22Rv1 (cell line): ENCODE results near the gene ABCE1.

Source experiments
- ZFX ChIP-seq: fragments of 450-650 bp; IDR thresholded peaks from 2 replicates; pipeline ENCODE4 v1.6.1; 2017; ENCODE audit warnings: antibody characterized with exemption, borderline replicate concordance
- TF ChIP-seq, protein P1 (sequence below): fragments of 450-650 bp; IDR thresholded peaks from 2 replicates; pipeline ENCODE4 v1.5.1; 2017; ENCODE audit warnings: mild to moderate bottlenecking

DNA sequence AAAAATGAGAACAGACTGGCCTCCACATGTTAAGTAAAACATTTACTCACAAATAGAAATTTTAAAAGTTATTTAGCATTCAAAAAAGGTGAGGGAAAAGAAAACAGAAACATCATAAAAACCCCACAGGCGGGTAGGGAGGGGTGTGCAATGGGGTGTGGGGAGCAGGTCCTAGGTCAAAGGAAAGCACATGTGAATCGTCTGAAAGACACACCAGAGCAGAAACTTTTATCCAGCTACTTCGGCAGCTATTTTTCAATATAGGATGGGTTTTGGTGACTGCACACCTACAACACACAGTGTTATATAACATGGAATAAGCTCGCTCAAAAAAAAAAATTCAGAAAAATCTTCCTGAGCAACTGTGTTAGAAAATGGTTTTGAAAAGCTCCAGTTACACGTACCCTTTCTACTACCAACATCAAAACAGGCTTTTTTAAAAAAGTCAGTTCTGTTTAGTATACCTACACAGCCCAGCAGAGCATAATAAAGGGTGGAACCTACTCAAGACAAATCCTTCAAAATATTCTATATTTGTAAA, 80.7 kb downstream of the ABCE1 start:
- TF ChIP-seq, protein P1, sequence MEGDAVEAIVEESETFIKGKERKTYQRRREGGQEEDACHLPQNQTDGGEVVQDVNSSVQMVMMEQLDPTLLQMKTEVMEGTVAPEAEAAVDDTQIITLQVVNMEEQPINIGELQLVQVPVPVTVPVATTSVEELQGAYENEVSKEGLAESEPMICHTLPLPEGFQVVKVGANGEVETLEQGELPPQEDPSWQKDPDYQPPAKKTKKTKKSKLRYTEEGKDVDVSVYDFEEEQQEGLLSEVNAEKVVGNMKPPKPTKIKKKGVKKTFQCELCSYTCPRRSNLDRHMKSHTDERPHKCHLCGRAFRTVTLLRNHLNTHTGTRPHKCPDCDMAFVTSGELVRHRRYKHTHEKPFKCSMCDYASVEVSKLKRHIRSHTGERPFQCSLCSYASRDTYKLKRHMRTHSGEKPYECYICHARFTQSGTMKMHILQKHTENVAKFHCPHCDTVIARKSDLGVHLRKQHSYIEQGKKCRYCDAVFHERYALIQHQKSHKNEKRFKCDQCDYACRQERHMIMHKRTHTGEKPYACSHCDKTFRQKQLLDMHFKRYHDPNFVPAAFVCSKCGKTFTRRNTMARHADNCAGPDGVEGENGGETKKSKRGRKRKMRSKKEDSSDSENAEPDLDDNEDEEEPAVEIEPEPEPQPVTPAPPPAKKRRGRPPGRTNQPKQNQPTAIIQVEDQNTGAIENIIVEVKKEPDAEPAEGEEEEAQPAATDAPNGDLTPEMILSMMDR: no peak
- no peak for TF ChIP-seq ZFX
